ENCODE data around the gene TTF1.

The TTF1 gene

DNA sequence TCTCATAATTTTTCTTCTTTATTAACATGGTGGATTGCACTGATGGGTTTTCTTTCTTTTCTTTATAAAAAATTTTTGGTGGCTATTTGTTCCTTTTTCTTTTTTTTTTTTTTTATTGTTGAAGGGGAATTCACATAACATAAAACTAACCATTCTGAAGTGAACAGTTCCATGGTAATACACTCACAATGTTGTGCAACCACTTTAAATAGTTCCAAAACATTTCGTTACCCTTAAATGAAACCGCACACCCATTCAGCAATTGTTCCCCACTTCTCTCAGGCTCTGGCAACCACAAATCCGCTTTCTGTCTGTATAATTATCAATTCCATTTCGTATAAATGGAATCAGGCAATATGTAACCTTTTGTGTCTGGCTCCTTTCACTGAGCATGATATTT lies 40.2 kb downstream of the TTF1 start:
- DNase-seq (ENCODE audit: low spot score), result no peak

DNA sequence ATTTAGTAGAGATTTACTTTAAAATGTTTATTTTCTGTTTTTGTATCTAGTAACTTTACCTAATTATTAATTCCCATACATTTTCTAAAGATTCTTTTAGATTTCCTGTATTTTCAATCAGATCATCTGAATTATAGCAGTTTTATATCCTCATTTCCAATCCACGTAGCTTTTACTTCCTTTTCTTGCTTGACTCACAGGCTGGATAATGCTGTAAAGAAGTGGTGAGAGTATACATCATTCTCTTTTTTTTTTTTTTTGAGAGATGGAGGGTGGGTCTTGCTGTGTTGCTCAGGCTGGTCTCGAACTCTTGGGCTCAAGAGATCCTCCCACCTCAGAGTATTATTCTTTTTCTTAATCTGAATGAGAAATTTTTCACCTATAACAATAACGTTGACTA lies 40.7 kb downstream of the TTF1 start:
- DNase-seq (ENCODE audit: low spot score), result no peak

DNA sequence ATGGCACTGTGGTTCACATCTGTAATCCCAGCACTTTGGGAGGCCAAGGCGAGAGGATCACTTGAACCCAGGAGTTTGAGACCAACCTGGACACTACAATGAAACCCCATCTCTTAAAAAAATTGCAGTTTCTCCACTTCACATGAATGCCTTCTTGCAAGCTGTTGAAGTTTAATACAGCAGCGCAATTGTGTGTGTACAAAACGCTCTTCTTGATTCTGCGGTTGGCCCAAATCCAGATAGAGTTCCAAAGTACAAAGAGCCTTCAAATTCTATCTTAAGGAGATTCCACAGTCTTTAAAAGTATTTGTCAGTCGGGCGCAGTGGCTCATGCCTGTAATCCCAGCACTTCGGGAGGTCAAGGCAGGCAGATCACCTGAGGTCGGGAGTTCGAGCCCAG lies 42.6 kb downstream of the TTF1 start:
- no peak for DNase-seq (ENCODE audit: low spot score)

DNA sequence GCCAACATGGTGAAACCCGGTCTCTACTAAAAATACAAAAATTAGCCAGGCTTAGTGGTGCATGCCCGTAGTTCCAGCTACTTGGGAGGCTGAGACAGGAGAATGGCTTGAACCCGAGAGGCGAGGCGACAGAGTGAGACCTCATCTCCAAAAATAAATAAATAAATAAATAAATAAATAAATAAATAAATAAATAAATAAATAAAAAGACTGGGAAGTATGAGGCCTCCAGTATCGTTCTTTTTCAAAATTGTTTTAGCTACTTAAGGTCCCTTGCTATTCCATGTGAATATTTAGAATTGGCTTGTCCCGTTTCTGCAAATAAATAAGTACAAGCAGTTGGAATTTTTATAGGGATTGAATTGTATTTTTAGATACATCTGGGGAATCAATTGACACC lies 48.9 kb downstream of the TTF1 start:
- DNase-seq (ENCODE audit: low spot score), result no peak

DNA sequence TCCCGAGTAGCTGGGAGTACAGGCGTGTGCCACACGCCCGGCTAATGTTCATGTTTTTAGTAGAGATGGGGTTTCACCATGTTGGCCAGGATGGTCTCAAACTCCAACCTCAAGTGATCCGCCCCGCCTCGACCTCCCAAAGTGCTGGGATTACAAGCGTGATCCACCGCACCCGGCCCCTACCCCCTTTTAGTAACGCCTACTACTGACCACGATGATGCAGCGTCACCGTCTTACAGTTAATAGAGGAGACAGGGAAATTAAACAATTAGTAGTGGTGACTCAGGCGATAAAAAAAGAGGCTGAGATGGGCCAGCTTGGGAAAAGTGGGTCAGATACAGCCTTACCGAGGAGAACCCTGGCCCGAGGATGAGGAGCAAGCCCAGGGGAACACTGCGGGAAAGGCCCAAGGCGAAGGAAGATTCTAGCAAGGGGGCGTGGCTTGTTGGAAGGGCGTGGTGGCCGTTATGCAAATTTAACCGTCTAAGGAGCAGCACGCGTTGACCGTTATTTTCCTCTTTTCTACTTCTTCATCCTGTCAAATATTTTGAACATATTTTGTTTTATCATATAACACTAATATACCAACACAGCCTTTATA lies 50.2 kb downstream of the TTF1 start:
- no peak for DNase-seq (ENCODE audit: low spot score)

DNA sequence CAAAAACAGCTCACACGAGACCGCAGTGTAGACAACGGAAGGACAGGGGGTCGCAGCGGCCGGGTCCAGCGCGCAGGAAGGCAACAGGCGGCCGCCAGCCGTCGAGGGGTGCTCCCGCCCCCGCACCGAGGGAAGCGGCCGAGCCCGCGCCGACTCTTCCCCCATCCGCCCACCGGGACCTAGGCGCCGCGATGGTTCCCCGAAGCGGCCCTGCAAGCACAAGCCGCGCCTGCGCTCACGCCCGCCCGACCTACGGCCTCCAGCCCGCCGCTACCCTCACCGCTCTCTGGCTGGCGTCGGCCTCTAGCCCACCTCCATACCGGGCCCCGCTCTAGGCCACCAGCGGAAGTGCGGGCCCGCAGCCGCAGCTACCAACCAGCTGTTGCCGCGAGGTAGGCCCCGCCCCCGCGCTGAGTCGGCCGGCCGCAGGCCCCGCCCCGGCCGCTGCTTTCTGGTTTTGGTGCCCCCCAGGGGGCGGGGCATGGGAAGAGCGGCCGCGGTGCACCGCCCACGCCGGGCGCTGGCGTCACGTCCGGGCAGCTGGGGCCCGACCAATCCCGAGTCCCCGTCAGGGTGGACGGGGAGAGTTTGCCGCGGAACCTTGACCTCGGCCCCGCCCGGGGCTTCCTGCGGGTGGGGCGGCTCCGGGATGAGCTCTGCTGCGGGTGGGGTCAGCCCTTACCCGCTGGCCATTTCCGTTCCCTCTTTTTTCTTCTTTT lies 51.8 kb downstream of the TTF1 start, which contains the start of gene SETX:
TSS of gene SETX (minus strand) at position 350 of the 719 bp plus-strand sequence. CDS start 5,558 bp downstream, outside the sequence.
- DNase-seq (ENCODE audit: low spot score), result peak; percentile 97

DNA sequence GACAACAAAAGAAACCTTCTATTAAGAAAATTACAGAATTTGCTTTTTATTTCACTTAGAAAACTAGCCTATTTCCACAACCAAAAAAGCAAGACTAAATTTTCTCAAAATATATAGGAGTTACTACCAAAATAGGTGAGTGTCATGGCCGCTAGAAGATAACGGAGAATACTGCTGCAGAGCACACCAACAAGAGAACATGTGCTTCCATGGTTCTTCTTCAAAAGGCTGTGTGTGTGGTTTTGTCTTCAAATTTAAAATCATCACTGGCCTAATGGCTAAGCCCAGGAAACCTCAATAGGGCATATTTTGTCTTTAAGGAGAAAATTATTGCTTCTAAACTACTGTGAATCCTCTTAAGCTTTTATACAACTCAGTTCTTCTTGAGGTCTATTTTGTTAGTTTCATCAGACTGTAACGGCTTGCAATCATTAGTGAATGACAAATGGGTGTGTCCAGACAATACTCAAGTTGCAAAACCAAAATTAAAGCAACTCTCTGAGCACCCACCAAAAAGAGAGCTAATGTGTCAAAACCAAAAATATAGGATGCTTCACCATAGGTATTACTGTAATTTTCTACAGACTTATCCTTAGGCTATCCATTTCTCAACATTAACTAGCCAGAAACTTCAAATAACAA lies 55.1 kb downstream of the TTF1 start:
- DNase-seq (ENCODE audit: low spot score), result no peak

DNA sequence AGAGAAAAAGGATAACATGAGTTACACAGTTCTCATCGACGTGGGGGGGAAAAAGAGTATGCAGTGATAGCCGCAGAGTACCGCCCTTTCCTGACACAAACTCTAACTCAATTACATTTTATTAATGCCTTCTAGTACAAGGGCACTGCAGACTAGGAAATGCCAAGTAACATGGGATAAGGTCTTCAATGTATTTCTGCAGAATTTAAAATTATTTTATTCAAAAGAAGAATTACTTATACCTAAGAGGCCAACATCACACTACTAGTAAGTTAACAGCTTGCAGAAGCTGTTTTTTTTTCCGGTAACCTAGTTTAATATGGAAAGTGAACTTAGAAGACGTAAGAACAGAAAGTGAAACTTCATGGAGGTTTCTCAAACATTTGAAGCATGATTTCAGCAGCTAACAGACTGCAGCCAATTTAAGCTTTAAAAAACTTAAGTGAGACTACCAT lies 55.8 kb downstream of the TTF1 start:
- no peak for DNase-seq (ENCODE audit: low spot score)

DNA sequence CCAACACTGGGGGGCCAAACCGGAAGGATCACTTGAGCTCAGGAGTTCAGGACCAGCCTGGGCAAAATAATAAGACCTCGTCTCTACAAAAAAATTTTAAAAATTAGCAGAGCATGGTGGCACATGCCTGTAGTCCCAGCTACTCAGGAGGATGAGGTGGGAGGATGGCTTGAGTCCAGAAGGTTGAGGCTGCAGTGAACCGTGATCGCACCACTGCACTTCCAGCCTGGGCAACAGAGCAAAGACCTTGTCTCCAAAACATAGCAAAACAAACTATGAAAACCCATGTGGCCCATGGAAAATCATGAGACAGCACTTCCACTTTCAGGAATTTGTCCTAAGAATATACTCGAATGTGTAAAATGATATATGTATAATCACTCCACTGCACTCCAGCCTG lies 58.0 kb downstream of the TTF1 start:
- no peak for DNase-seq (ENCODE audit: low spot score)

DNA sequence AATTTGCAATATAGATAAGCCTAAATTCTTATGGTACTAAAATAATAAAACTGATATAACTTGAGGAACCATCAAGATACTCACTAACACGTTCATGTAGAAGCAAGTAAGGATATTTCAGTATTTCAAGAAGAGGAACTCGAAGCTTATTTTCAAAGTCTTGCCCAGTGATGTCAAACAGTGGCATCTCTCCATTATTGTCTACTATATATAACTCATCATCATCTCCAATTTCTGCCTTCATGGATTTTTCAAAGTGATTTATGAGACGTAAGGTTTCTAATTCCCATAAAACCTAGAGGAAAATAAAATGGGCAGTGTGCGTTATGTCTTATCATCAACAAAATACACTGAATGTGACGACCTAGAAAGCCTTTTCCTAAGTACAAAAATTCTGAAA lies 60.5 kb downstream of the TTF1 start:
- DNase-seq (ENCODE audit: low spot score), result no peak

DNA sequence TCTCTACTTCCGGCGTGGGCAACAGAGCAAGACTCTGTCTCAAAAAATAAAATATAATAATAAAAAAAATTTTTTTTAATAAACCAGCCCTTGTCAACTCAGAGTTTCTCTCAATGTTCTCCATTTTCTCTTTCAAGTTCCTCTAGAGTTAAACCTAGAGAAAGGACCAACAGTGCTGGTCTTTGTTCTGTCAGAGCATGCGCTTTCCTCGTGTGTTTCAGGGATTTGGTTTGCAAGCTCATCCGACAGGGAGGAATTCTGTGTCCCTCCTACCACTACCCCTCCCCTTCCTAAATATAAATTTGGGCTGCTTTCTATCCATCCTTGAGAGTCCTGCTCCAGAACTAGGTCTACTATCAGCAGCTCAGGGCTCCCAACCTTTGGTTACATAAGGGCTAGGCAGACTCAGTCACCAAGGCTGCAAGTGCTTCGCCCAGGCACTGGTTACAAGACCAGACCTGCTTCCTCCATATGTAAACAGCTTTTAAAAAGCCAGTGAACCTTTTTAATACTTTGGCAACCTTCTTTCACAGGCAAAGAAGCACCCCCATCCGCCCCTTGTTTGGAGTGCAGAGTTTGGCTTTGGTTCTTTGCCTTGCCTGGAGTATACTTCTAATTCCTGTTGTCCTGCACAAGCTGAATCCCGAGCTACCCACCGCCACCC lies 65.3 kb downstream of the TTF1 start:
- no peak for DNase-seq (ENCODE audit: low spot score)

DNA sequence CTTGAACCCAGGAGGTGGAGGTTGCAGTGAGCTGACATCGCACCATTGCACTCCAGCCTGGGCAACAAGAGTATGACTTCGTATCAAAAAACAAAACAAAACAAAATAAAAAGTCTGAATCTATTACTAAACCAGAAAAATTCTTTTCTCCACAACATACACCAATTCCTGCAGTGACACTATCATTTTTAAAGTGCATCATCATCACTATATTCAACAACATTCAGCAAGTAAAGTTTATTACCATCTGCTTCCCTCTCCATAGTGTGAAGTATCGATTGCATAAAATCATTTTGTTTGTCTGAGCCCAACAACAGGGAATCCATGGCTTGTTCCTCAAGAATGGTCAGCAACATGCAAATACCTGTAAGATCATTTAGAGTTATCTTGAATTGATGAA lies 72.3 kb downstream of the TTF1 start:
- no peak for DNase-seq (ENCODE audit: low spot score)

DNA sequence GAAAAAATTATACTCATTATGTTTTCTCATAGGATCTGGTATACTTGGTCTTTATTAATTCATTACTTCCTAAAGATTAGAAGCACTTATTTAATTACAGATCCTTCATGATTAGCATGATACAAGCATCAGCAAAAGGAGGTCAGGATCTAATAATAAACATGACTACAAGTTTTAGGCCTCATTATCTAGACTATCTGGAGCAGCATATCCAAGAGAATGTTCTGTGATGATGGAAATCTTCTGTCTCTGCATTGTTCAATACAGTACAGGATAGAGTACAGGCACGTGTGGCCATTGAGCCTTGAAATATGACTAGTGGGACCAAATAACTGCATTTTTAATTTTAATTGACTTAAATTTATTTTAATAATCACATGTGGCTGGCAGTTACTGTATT lies 73.1 kb downstream of the TTF1 start:
- no peak for DNase-seq (ENCODE audit: low spot score)

DNA sequence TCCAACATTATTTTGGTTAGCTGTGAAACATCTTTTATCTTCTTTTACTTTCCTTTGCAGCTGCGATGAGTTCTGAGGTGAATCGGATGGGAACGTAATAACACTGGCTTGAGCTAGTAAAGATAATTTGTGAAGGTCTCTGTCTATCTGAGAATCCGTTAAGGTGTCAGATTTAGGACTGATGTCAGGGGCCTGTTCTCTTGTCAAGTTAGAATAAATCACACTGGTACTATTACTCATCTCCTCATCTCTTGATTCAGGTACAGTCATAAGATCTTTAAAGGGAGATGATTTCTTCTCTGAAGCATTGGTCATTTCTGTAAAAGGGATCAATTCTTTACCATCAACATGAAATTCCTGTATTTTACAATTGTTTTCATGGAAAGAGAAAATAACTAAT lies 78.1 kb downstream of the TTF1 start:
- DNase-seq (ENCODE audit: low spot score), result no peak

DNA sequence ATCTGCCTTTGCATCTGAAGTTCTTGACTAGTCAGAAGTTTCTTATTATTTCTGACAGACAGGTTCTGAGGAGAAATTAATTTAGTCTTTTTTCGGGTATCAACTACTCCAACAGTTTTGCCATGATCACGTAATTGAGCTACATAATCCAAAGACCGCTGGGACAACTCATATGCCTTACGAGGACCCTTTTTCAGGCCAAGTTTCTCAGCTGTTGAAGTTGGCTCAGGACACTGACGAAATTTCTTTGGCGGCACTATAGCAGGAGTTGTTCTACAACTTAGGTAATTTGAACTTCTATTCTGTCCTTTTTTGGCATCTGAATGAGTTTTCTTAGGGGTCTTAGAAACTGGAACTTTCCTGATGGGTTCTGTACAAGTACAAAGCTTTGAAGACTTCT lies 79.1 kb downstream of the TTF1 start:
- DNase-seq (ENCODE audit: low spot score), result no peak
